HepG2 (cell line): ENCODE measurements around the gene COPZ1. TPM values are rescaled to one million over a fixed set of nuclear protein-coding genes. Genes with fewer than 3 reads are reported as not detected.
A peak's percentile ranks its signal among the peaks of the same experiment; 100 is the strongest.

Source experiments
- ARHGAP35 ChIP-seq: sonication (generic); formaldehyde crosslinking; IDR thresholded peaks from 2 replicates; pipeline ENCODE4 v1.9.0; 2022; ENCODE audit warnings: mild to moderate bottlenecking, inconsistent platforms, moderate library complexity, missing genetic modification reagents, borderline replicate concordance
- CEBPG ChIP-seq: IDR thresholded peaks from 2 replicates; pipeline ENCODE4 v1.6.1; 2016
- CENPX ChIP-seq: sonication (generic); formaldehyde crosslinking; IDR thresholded peaks from 2 replicates; pipeline ENCODE4 v1.9.0; 2021; ENCODE audit warnings: mild to moderate bottlenecking, missing genetic modification reagents, moderate library complexity
- ELF3 ChIP-seq: IDR thresholded peaks from 2 replicates; pipeline ENCODE4 v1.6.1; 2016; ENCODE audit warnings: missing genetic modification reagents, missing compliant biosample characterization
- GTF3A ChIP-seq: sonication (generic); formaldehyde crosslinking; conservative IDR thresholded peaks from 2 replicates; pipeline ENCODE4 v1.4.0; 2020; ENCODE audit warnings: mild to moderate bottlenecking, missing genetic modification reagents
- HMG20B ChIP-seq: conservative IDR thresholded peaks from 2 replicates; pipeline ENCODE4 v1.6.1; 2016; ENCODE audit warnings: missing genetic modification reagents, missing compliant biosample characterization
- HOXD1 ChIP-seq: sonication (generic); formaldehyde crosslinking; IDR thresholded peaks from 2 replicates; pipeline ENCODE4 v1.5.0; 2020; ENCODE audit warnings: missing genetic modification reagents
- NR2F1 ChIP-seq, 2 experiments: fragments of 450-650 bp in 1 of 2; formaldehyde crosslinking in 1 of 2; IDR thresholded peaks; 2 replicates each; pipeline versions ENCODE4 v1.5.0 to v1.6.1; 2016 to 2020; ENCODE audit warnings: mild to moderate bottlenecking in 1 of 2, missing compliant biosample characterization in 1 of 2, missing genetic modification reagents in 1 of 2, moderate library complexity in 1 of 2
- SRSF1 ChIP-seq: fragments of 200-400 bp; formaldehyde crosslinking; optimal IDR thresholded peaks from 2 replicates; pipeline ENCODE3; 2017; ENCODE audit warnings: mild to moderate bottlenecking, low read depth, low read length, moderate library complexity
- TCF7L2 ChIP-seq: IDR thresholded peaks from 2 replicates; pipeline ENCODE4 v1.6.1; 2011; ENCODE audit warnings: mild to moderate bottlenecking, low read depth, low read length, moderate library complexity
- ZBTB3 ChIP-seq: sonication (generic); formaldehyde crosslinking; IDR thresholded peaks from 2 replicates; pipeline ENCODE4 v1.4.0; 2020; ENCODE audit warnings: low read depth, mild to moderate bottlenecking, moderate library complexity, missing genetic modification reagents, borderline replicate concordance
- ZNF337 ChIP-seq: sonication (generic); formaldehyde crosslinking; IDR thresholded peaks from 2 replicates; pipeline ENCODE4 v1.5.1; 2020; ENCODE audit warnings: missing genetic modification reagents, low read depth, mild to moderate bottlenecking, borderline replicate concordance
- ZNF550 ChIP-seq: sonication (generic); formaldehyde crosslinking; IDR thresholded peaks from 2 replicates; pipeline ENCODE4 v1.4.0; 2020; ENCODE audit warnings: mild to moderate bottlenecking, missing genetic modification reagents, borderline replicate concordance
- ZNF605 ChIP-seq: sonication (generic); formaldehyde crosslinking; IDR thresholded peaks from 2 replicates; pipeline ENCODE4 v1.8.0; 2022; ENCODE audit warnings: mild to moderate bottlenecking, missing genetic modification reagents
- ZNF788 ChIP-seq: sonication (generic); formaldehyde crosslinking; IDR thresholded peaks from 2 replicates; pipeline ENCODE4 v1.5.0; 2020; ENCODE audit warnings: mild to moderate bottlenecking, missing genetic modification reagents, borderline replicate concordance
- ZSCAN31 ChIP-seq: sonication (generic); formaldehyde crosslinking; IDR thresholded peaks from 2 replicates; pipeline ENCODE4 v1.5.0; 2020; ENCODE audit warnings: low read depth, mild to moderate bottlenecking, missing genetic modification reagents
- polyA plus RNA-seq, 8 experiments: library from polyadenylated mRNA; depleted of rRNA in 3 of 8; stranded (reverse) in 7 of 8; unstranded in 1 of 8; fragments of >200 nt; fragmentation: Illumina TruSeq in 4 of 8; extraction: Trizol in 4 of 8; gene quantifications; 2 replicates each; pipeline versions ENCODE4 v1.2.1 to v1.2.3, GENCODE V29; 2011 to 2016; ENCODE audit warnings: low read depth in 4 of 8, missing spikeins in 1 of 8, mixed read lengths in 1 of 8; ENCODE audit not compliant: insufficient read depth in 1 of 8
- total RNA-seq, 5 experiments: library from RNA; depleted of rRNA; stranded (reverse); fragments of >200 nt; fragmentation: Illumina TruSeq; extraction: Trizol; gene quantifications; 2 replicates each; pipeline ENCODE4 v1.2.3, GENCODE V29; 2016; ENCODE audit warnings: low read depth in 1 of 5
- TF ChIP-seq, protein P1 (sequence below): sonication (generic); formaldehyde crosslinking; IDR thresholded peaks from 2 replicates; pipeline ENCODE4 v1.5.0; 2020; ENCODE audit warnings: mild to moderate bottlenecking, missing genetic modification reagents
- TF ChIP-seq, protein P2 (sequence below): sonication (generic); formaldehyde crosslinking; IDR thresholded peaks from 2 replicates; pipeline ENCODE4 v1.4.0; 2020; ENCODE audit warnings: missing genetic modification reagents
- TF ChIP-seq, protein P3 (sequence below): IDR thresholded peaks from 2 replicates; pipeline ENCODE4 v1.6.1; 2012; ENCODE audit warnings: low read depth, low read length, improper control_type of control experiment
- TF ChIP-seq, protein P4 (sequence below): IDR thresholded peaks from 2 replicates; pipeline ENCODE4 v1.6.1; 2016; ENCODE audit warnings: mild to moderate bottlenecking, missing biosample characterization, missing genetic modification reagents
- TF ChIP-seq, protein P5 (sequence below): sonication (generic); formaldehyde crosslinking; IDR thresholded peaks from 2 replicates; pipeline ENCODE4 v1.4.0; 2020; ENCODE audit warnings: mild to moderate bottlenecking, missing genetic modification reagents

The COPZ1 gene
- total and polyA plus RNA-seq, 2 of the 13 experiments (the other 11 are each of a cell fraction or from before 2014, with no cell fraction given): 125 to 184 TPM

DNA sequence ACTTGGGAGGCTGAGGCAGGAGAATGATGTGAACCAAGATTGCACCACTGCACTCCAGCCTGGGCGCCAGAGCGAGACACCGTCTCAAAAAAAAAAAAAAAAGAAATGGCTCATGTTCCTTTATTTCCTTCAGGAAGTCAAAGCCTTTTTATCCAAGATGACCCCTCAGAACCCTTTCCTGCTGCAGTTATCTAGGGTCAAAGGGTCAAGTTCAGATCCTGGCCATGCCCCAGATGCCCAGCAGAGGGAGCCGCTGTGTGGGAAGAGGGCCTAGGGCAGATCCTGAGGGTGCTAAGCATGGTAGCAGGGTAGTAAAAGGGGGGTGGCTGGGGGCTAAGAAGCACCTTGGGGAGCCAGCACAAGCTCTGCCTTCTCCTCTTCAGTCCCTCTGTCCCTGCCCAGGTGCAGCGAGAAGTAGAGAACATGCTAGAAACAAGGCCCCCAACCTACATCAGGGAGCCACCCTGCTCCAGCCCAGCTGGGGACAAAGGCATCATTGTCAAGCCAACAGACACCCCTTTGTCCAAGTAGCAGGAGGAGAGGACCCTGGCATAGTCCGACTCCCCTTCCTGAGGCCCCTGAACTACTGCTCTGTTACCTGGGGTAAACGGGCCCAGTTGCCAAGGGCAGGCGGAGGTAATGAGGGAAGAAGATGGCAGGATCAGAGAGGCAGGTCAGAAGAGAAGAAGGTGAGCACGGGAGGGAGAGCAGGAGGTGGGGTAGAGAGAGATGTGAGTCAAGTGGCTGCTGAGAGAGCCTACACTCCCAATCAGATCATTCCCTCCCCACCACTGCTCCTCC lies 30.6 kb upstream of the COPZ1 start (continued):
- no peak for TF ChIP-seq ZNF337 (CRISPR knock-in tag)
- TF ChIP-seq, protein P1, sequence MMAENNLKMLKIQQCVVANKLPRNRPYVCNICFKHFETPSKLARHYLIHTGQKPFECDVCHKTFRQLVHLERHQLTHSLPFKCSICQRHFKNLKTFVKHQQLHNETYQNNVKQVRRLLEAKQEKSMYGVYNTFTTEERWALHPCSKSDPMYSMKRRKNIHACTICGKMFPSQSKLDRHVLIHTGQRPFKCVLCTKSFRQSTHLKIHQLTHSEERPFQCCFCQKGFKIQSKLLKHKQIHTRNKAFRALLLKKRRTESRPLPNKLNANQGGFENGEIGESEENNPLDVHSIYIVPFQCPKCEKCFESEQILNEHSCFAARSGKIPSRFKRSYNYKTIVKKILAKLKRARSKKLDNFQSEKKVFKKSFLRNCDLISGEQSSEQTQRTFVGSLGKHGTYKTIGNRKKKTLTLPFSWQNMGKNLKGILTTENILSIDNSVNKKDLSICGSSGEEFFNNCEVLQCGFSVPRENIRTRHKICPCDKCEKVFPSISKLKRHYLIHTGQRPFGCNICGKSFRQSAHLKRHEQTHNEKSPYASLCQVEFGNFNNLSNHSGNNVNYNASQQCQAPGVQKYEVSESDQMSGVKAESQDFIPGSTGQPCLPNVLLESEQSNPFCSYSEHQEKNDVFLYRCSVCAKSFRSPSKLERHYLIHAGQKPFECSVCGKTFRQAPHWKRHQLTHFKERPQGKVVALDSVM (CRISPR knock-in tag): peak; percentile 19; the same call in 1 of the 2 replicates
- TF ChIP-seq ARHGAP35 (CRISPR knock-in tag): no peak
- TF ChIP-seq ELF3 (CRISPR knock-in tag): peak; percentile 86
- TF ChIP-seq ZNF788: peak; percentile 62; the same call in 1 of the 2 replicates
- no peak for TF ChIP-seq ZNF550
- no peak for TF ChIP-seq CEBPG (CRISPR knock-in tag)
- no peak for TF ChIP-seq ZBTB3 (CRISPR knock-in tag)
- TF ChIP-seq HOXD1 (CRISPR knock-in tag): no peak
- TF ChIP-seq, protein P2, sequence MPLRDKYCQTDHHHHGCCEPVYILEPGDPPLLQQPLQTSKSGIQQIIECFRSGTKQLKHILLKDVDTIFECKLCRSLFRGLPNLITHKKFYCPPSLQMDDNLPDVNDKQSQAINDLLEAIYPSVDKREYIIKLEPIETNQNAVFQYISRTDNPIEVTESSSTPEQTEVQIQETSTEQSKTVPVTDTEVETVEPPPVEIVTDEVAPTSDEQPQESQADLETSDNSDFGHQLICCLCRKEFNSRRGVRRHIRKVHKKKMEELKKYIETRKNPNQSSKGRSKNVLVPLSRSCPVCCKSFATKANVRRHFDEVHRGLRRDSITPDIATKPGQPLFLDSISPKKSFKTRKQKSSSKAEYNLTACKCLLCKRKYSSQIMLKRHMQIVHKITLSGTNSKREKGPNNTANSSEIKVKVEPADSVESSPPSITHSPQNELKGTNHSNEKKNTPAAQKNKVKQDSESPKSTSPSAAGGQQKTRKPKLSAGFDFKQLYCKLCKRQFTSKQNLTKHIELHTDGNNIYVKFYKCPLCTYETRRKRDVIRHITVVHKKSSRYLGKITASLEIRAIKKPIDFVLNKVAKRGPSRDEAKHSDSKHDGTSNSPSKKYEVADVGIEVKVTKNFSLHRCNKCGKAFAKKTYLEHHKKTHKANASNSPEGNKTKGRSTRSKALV (CRISPR knock-in tag): no peak
- no peak for TF ChIP-seq SRSF1
- TF ChIP-seq HMG20B (CRISPR knock-in tag): no peak
- no peak for TF ChIP-seq TCF7L2
- TF ChIP-seq GTF3A (CRISPR knock-in tag): no peak
- no peak; the same call in 1 of the 2 replicates for TF ChIP-seq ZNF605
- TF ChIP-seq, protein P3, sequence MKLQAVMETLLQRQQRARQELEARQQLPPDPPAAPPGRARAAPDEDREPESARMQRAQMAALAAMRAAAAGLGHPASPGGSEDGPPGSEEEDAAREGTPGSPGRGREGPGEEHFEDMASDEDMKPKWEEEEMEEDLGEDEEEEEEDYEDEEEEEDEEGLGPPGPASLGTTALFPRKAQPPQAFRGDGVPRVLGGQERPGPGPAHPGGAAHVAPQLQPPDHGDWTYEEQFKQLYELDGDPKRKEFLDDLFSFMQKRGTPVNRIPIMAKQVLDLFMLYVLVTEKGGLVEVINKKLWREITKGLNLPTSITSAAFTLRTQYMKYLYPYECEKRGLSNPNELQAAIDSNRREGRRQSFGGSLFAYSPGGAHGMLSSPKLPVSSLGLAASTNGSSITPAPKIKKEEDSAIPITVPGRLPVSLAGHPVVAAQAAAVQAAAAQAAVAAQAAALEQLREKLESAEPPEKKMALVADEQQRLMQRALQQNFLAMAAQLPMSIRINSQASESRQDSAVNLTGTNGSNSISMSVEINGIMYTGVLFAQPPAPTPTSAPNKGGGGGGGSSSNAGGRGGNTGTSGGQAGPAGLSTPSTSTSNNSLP: peak; percentile 38; the same call in 1 of the 2 replicates
- peak; percentile 100 for TF ChIP-seq NR2F1 (CRISPR knock-in tag; IDR thresholded peaks at IDR 0.05)
- TF ChIP-seq CENPX (CRISPR knock-in tag): no peak
- TF ChIP-seq, protein P4, sequence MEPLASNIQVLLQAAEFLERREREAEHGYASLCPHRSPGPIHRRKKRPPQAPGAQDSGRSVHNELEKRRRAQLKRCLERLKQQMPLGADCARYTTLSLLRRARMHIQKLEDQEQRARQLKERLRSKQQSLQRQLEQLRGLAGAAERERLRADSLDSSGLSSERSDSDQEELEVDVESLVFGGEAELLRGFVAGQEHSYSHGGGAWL (CRISPR knock-in tag): no peak
- no peak for TF ChIP-seq ZSCAN31
- TF ChIP-seq, protein P5, sequence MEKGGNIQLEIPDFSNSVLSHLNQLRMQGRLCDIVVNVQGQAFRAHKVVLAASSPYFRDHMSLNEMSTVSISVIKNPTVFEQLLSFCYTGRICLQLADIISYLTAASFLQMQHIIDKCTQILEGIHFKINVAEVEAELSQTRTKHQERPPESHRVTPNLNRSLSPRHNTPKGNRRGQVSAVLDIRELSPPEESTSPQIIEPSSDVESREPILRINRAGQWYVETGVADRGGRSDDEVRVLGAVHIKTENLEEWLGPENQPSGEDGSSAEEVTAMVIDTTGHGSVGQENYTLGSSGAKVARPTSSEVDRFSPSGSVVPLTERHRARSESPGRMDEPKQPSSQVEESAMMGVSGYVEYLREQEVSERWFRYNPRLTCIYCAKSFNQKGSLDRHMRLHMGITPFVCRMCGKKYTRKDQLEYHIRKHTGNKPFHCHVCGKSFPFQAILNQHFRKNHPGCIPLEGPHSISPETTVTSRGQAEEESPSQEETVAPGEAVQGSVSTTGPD (CRISPR knock-in tag): no peak
